Measurements from ENCODE around the gene ABCB10.
A peak's percentile ranks its signal among the peaks of the same experiment; 100 is the strongest.
"Not testable (repeated sequence)": the region's sequence is repeated elsewhere in the genome, so short reads cannot be mapped to it uniquely, and the experiment has no call there.

ABCB10 gene

GRCh38 chr1:229561141-229561540 is 2.6 kb upstream of the ABCB10 start:
- peaks cover 13% of the 10 kb centered on the region for H3F3A ChIP-seq (ENCODE audit: control insufficient read depth, insufficient read depth)

GRCh38 chr1:229560124-229560523 is 1.6 kb upstream of the ABCB10 start:
- not testable (repeated sequence) for H4K20me1 ChIP-seq (ENCODE audit: control insufficient read depth, insufficient read depth, low read depth, low read length); H3K9me3 ChIP-seq (ENCODE audit: control insufficient read depth, insufficient read depth, low read length); H3K27ac ChIP-seq (ENCODE audit: low read depth, low read length); H3K9me2 ChIP-seq (replicated peaks; ENCODE audit: control insufficient read depth, low read length); H3K4me3 ChIP-seq (ENCODE audit: low read length); H3K36me3 ChIP-seq (ENCODE audit: control insufficient read depth, low read length); H3K27me3 ChIP-seq (ENCODE audit: control insufficient read depth, low read length)
- peaks cover 13% of the 10 kb centered on the region for H3F3A ChIP-seq (ENCODE audit: control insufficient read depth, insufficient read depth)
- peaks cover 31% of the 10 kb centered on the region for H3K79me2 ChIP-seq (ENCODE audit: control insufficient read depth, low read length)
- peak overlapping the region; percentile 83; the same call in 1 of the 2 replicates for H3K4me2 ChIP-seq (ENCODE audit: low read length)
- peaks cover 30% of the 10 kb centered on the region for H3K4me1 ChIP-seq (ENCODE audit: control insufficient read depth, low read length)

More at GRCh38 chr1:229561141-229561540, 2.6 kb upstream of the ABCB10 start:
- Histone ChIP-seq H3K36me3 (ENCODE audit: control insufficient read depth, low read length) (peaks cover 5% of the 10 kb centered on the region), H3K27me3 (ENCODE audit: control insufficient read depth, low read length) (no peaks in the 10 kb centered on the region), H3K9me2 (replicated peaks; ENCODE audit: control insufficient read depth, low read length) (no peaks in the 10 kb centered on the region), H4K20me1 (ENCODE audit: control insufficient read depth, insufficient read depth, low read depth, low read length) (0 out of 2 replicates have a peak, but pooled peaks cover 3% of the 10 kb centered on the region), H3K9me3 (ENCODE audit: control insufficient read depth, insufficient read depth, low read length) (no peaks in the 10 kb centered on the region), H3K4me3 (ENCODE audit: low read length) (no peak overlapping the region), H3K79me2 (ENCODE audit: control insufficient read depth, low read length) (peaks cover 21% of the 10 kb centered on the region), H3K4me1 (ENCODE audit: control insufficient read depth, low read length) (peaks cover 30% of the 10 kb centered on the region), H3K4me2 (ENCODE audit: low read length) (no peak overlapping the region), H3K27ac (ENCODE audit: low read depth, low read length) (no peak overlapping the region)
- no peak for TF ChIP-seq EZH2phosphoT487 (IDR thresholded peaks at IDR 0.05; ENCODE audit: borderline replicate concordance, low read length)
- TF ChIP-seq CTCF (IDR thresholded peaks at IDR 0.05; ENCODE audit: low read depth, low read length, poor library complexity, severe bottlenecking): no peak

- not testable (repeated sequence) for H3K36me3 ChIP-seq (ENCODE audit: control insufficient read depth, low read length); H3K27ac ChIP-seq (ENCODE audit: low read depth, low read length); H4K20me1 ChIP-seq (ENCODE audit: control insufficient read depth, insufficient read depth, low read depth, low read length); H3K27me3 ChIP-seq (ENCODE audit: control insufficient read depth, low read length); H3K9me2 ChIP-seq (replicated peaks; ENCODE audit: control insufficient read depth, low read length); H3K9me3 ChIP-seq (ENCODE audit: control insufficient read depth, insufficient read depth, low read length)
- Histone ChIP-seq H3K79me2 (ENCODE audit: control insufficient read depth, low read length) (peaks cover 38% of the 10 kb centered on the region), H3K4me1 (ENCODE audit: control insufficient read depth, low read length) (peaks cover 30% of the 10 kb centered on the region), H3F3A (ENCODE audit: control insufficient read depth, insufficient read depth) (peaks cover 13% of the 10 kb centered on the region), H3K4me2 (ENCODE audit: low read length) (peak overlapping the region; percentile 83), H3K4me3 (ENCODE audit: low read length) (peak overlapping the region; percentile 98)
These were observed 862 bp upstream of the ABCB10 start for GRCh38 chr1:229559336-229559801.

GRCh38 chr1:229557913-229558414 is 543 bp downstream of the ABCB10 start:
- Histone ChIP-seq H3F3A (ENCODE audit: control insufficient read depth, insufficient read depth) (peaks cover 10% of the 10 kb centered on the region), H3K79me2 (ENCODE audit: control insufficient read depth, low read length) (peaks cover 50% of the 10 kb centered on the region), H3K9me2 (replicated peaks; ENCODE audit: control insufficient read depth, low read length) (no peaks in the 10 kb centered on the region), H3K9me3 (ENCODE audit: control insufficient read depth, insufficient read depth, low read length) (no peaks in the 10 kb centered on the region), H4K20me1 (ENCODE audit: control insufficient read depth, insufficient read depth, low read depth, low read length) (peaks cover 3% of the 10 kb centered on the region; the same call in 1 of the 2 replicates), H3K4me2 (ENCODE audit: low read length) (peak overlapping the region; percentile 83), H3K36me3 (ENCODE audit: control insufficient read depth, low read length) (peaks cover 5% of the 10 kb centered on the region), H3K27me3 (ENCODE audit: control insufficient read depth, low read length) (no peaks in the 10 kb centered on the region), H3K4me1 (ENCODE audit: control insufficient read depth, low read length) (peaks cover 22% of the 10 kb centered on the region), H3K4me3 (ENCODE audit: low read length) (peak overlapping the region; percentile 98), H3K27ac (ENCODE audit: low read depth, low read length) (peak overlapping the region; percentile 60)
- no peak for TF ChIP-seq CTCF (IDR thresholded peaks at IDR 0.05; ENCODE audit: low read depth, low read length, poor library complexity, severe bottlenecking)
- TF ChIP-seq EZH2phosphoT487 (IDR thresholded peaks at IDR 0.05; ENCODE audit: borderline replicate concordance, low read length): no peak
